Endothelial cell (in vitro differentiated cells): ENCODE measurements around the gene PYY. TPM values are rescaled to one million over a fixed set of nuclear protein-coding genes. Genes with fewer than 3 reads are reported as not detected.

ENCODE experiments used
- DNase-seq: peaks from one replicate; pipeline ENCODE4 v3.0.0; 2021; ENCODE audit warnings: low spot score
- H3K27ac Mint-ChIP-seq: one replicate; pipeline ENCODE4 v1.8.0; 2021; ENCODE audit warnings: mixed read lengths, inconsistent platforms; ENCODE audit not compliant: unreplicated experiment
- H3K27me3 Mint-ChIP-seq: one replicate; pipeline ENCODE4 v1.8.0; 2021; ENCODE audit warnings: mild to moderate bottlenecking, moderate library complexity, mixed read lengths, inconsistent platforms; ENCODE audit not compliant: unreplicated experiment
- H3K36me3 Mint-ChIP-seq: one replicate; pipeline ENCODE4 v1.8.0; 2021; ENCODE audit warnings: mild to moderate bottlenecking, low read depth, mixed read lengths, inconsistent platforms; ENCODE audit not compliant: unreplicated experiment
- H3K4me1 Mint-ChIP-seq: one replicate; pipeline ENCODE4 v1.8.0; 2021; ENCODE audit warnings: mild to moderate bottlenecking, mixed read lengths, inconsistent platforms; ENCODE audit not compliant: unreplicated experiment
- H3K4me3 Mint-ChIP-seq: one replicate; pipeline ENCODE4 v1.8.0; 2021; ENCODE audit warnings: mild to moderate bottlenecking, mixed read lengths, inconsistent platforms; ENCODE audit not compliant: unreplicated experiment
- H3K9me3 Mint-ChIP-seq: one replicate; pipeline ENCODE4 v1.8.0; 2021; ENCODE audit warnings: mixed read lengths, inconsistent platforms; ENCODE audit not compliant: unreplicated experiment
- CTCF ChIP-seq: fragments of 200-600 bp; sonication (generic); IDR thresholded peaks from one replicate; pipeline ENCODE4 v1.5.0; 2021; ENCODE audit warnings: antibody characterized with exemption; ENCODE audit not compliant: unreplicated experiment
- long read RNA-seq: library from polyadenylated mRNA; unstranded; transcript quantifications from one replicate; pipeline ENCODE4 v2.0.0, GENCODE V29; 2020; ENCODE audit not compliant: unreplicated experiment
- total RNA-seq: library from RNA; stranded (reverse); fragmentation: NEBNext Ultra II Directional; extraction: Animal tissue kit (Norgen Biotek cat#: 25700); gene quantifications from one replicate; pipeline ENCODE4 v1.2.1, GENCODE V29; 2021; ENCODE audit not compliant: unreplicated experiment

PYY gene
- not detected for total RNA-seq
- long read RNA-seq = 0 reads

GRCh38 chr17:43953746-43954145, at the start of gene PYY:
TSS of gene PYY (minus strand) at chr17:43953940. CDS start at chr17:43953483, 457 bp downstream.
- Mint-ChIP-seq H3K9me3 (no peaks in the 10 kb centered on the region), H3K27ac (no peak within 1 kb of the TSS), H3K27me3 (peaks cover 20% of the 10 kb centered on the region), H3K4me3 (peak within 1 kb of the TSS; percentile 74), H3K36me3 (no peaks in the 10 kb centered on the region), H3K4me1 (no peaks in the 10 kb centered on the region)
- TF ChIP-seq CTCF = no peak
- no peak for DNase-seq

GRCh38 chr17:44002141-44002848, 48.6 kb upstream of the PYY start:
- no peak for DNase-seq
- H3K27me3 Mint-ChIP-seq = peaks cover 17% of the 10 kb centered on the region
- TF ChIP-seq CTCF = no peak
- H3K27ac Mint-ChIP-seq = no peak overlapping the region
- H3K4me3 Mint-ChIP-seq = no peak overlapping the region
- peaks cover 8% of the 10 kb centered on the region for H3K4me1 Mint-ChIP-seq
- no peaks in the 10 kb centered on the region for H3K9me3 Mint-ChIP-seq
- no peaks in the 10 kb centered on the region for H3K36me3 Mint-ChIP-seq

GRCh38 chr17:44001461-44001920, 47.8 kb upstream of the PYY start:
- Mint-ChIP-seq H3K36me3 (no peaks in the 10 kb centered on the region), H3K4me3 (no peak overlapping the region), H3K4me1 (peaks cover 4% of the 10 kb centered on the region), H3K9me3 (no peaks in the 10 kb centered on the region), H3K27ac (no peak overlapping the region), H3K27me3 (peaks cover 14% of the 10 kb centered on the region)
- TF ChIP-seq CTCF = no peak
- no peak for DNase-seq

GRCh38 chr17:44000871-44001460, 47.2 kb upstream of the PYY start:
- no peaks in the 10 kb centered on the region for H3K36me3 Mint-ChIP-seq
- H3K27me3 Mint-ChIP-seq = peaks cover 9% of the 10 kb centered on the region
- TF ChIP-seq CTCF = no peak
- H3K9me3 Mint-ChIP-seq = no peaks in the 10 kb centered on the region
- no peak for DNase-seq
- no peaks in the 10 kb centered on the region for H3K4me1 Mint-ChIP-seq
- H3K27ac Mint-ChIP-seq = no peak overlapping the region
- no peak overlapping the region for H3K4me3 Mint-ChIP-seq
